ENCODE measurements around the gene ADAM22. TPM values are rescaled to one million over a fixed set of nuclear protein-coding genes. Genes with fewer than 3 reads are reported as not detected.
A peak's percentile ranks its signal among the peaks of the same experiment; 100 is the strongest.

Gene ADAM22
- polyA plus RNA-seq, 1 of the 3 experiments (the other 2 are of a cell fraction) = 3.0 TPM

DNA sequence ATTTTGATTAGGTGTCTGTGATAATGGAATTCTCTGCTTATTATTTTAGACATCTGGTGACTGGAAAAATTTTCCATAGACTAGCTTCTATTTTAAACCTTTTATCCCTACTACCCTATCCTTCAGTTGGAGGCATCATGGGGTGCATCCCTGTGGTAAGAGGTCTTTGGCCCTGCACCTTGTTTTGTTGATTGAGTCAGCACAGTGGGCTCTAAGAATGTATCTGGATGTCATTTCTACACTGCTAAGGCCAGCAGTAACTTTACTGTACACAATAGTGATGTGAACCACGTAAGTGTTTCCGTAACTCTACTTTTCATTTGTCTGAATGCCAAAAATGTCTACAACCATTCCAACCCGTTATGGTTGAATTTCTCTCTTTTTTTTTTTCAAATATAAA lies 75.6 kb downstream of the ADAM22 start:
- Histone ChIP-seq H3K9me2 (no peaks in the 10 kb centered on the region), H3K9me3 (no peaks in the 10 kb centered on the region), H3K27ac (ENCODE audit: low read depth in 2 of 2, low read length in 1 of 2) (peak overlapping the region in 1 of 2 experiments; percentile 24; a peak in 1 of 4 replicates), H2AFZ (ENCODE audit: low read depth) (no peak overlapping the region), H4K20me1 (ENCODE audit: insufficient read depth) (no peaks in the 10 kb centered on the region), H3K4me1 (ENCODE audit: control insufficient read depth in 1 of 2, insufficient read depth in 2 of 2, low read depth in 1 of 2, low read length in 1 of 2) (peaks cover 0 to 8% of the 10 kb centered on the region in 2 experiments; a peak in 2 of 4 replicates), H3F3A (replicated peaks; ENCODE audit: insufficient read depth) (no peaks in the 10 kb centered on the region), H3K27me3 (ENCODE audit: insufficient read depth) (no peaks in the 10 kb centered on the region), H3K4me2 (no peak overlapping the region), H3K79me2 (ENCODE audit: insufficient read depth) (no peaks in the 10 kb centered on the region), H3K9ac (no peak overlapping the region), H3K4me3 (ENCODE audit: low read depth in 2 of 2, low read length in 1 of 2) (no peak overlapping the region), H3K36me3 (replicated peaks in 1 of 2; ENCODE audit: control insufficient read depth in 1 of 2, insufficient read depth in 2 of 2, low read length in 1 of 2) (no peaks in the 10 kb centered on the region)
- ChIA-PET POLR2A (no interaction called here), CTCF (interaction anchor here (0.6 to 1.2 kb wide), 3 partner anchors 9 to 792 kb away, joined by 3 read pairs; no protein-coding TSS in a partner anchor)
- no peak for TF ChIP-seq TAF1 (IDR thresholded peaks at IDR 0.05; ENCODE audit: borderline replicate concordance, low read depth, low read length)
- TF ChIP-seq POLR2AphosphoS5 (IDR thresholded peaks at IDR 0.05; ENCODE audit: low read depth, low read length) = no peak
- no peak for TF ChIP-seq RAD21 (IDR thresholded peaks at IDR 0.05; ENCODE audit: low read length)
- no peak for TF ChIP-seq NFIC (IDR thresholded peaks at IDR 0.05; ENCODE audit: borderline replicate concordance)
- TF ChIP-seq ZBTB33 (IDR thresholded peaks at IDR 0.05; ENCODE audit: borderline replicate concordance, low read depth) = no peak
- DNase-seq = no peak
- WGBS (ENCODE audit: low lambda C conversion rate) = 83% methylated on average over 3 of the region's 3 CpGs

GRCh38 chr7:88012086-88012485 lies 78.0 kb downstream of the ADAM22 start:
- H3K79me2 ChIP-seq (ENCODE audit: insufficient read depth) = no peaks in the 10 kb centered on the region
- no peak for DNase-seq
- H3F3A ChIP-seq (replicated peaks; ENCODE audit: insufficient read depth) = no peaks in the 10 kb centered on the region
- H3K36me3 ChIP-seq (replicated peaks in 1 of 2; ENCODE audit: control insufficient read depth in 1 of 2, insufficient read depth in 2 of 2, low read length in 1 of 2) = no peaks in the 10 kb centered on the region
- H3K9me2 ChIP-seq = no peaks in the 10 kb centered on the region
- no peaks in the 10 kb centered on the region for H3K9me3 ChIP-seq
- peaks cover 0 to 16% of the 10 kb centered on the region in 2 experiments; a peak in 2 of 4 replicates for H3K4me1 ChIP-seq (ENCODE audit: control insufficient read depth in 1 of 2, insufficient read depth in 2 of 2, low read depth in 1 of 2, low read length in 1 of 2)
- 0 out of 4 replicates have a peak overlapping the region, but pooled peaks of 1 of the 2 experiments have one; percentile 9 for H3K4me3 ChIP-seq (ENCODE audit: low read depth in 2 of 2, low read length in 1 of 2)
- peak overlapping the region in 1 of 2 experiments; percentile 54; a peak in 1 of 4 replicates for H3K27ac ChIP-seq (ENCODE audit: low read depth in 2 of 2, low read length in 1 of 2)
- no peak overlapping the region for H3K4me2 ChIP-seq
- no peak overlapping the region for H3K9ac ChIP-seq
- no peaks in the 10 kb centered on the region for H4K20me1 ChIP-seq (ENCODE audit: insufficient read depth)
- ChIA-PET CTCF (interaction anchor here (0.7 to 1.2 kb wide), 3 partner anchors 15 to 125 kb away, joined by 3 to 4 read pairs (median 4); no protein-coding TSS in a partner anchor), POLR2A (no interaction called here)
- H3K27me3 ChIP-seq (ENCODE audit: insufficient read depth) = no peaks in the 10 kb centered on the region
- no peak overlapping the region for H2AFZ ChIP-seq (ENCODE audit: low read depth)
- TF ChIP-seq MEF2A (IDR thresholded peaks at IDR 0.05; ENCODE audit: borderline replicate concordance, low read depth) (no peak), EP300 (IDR thresholded peaks at IDR 0.05; ENCODE audit: borderline replicate concordance in 1 of 2, low read depth in 1 of 2, low read length in 1 of 2) (no peak), CHD2 (IDR thresholded peaks at IDR 0.05; ENCODE audit: low read length, partially characterized antibody) (no peak), RXRA (IDR thresholded peaks at IDR 0.05; ENCODE audit: borderline replicate concordance, low read depth) (no peak), JUND (IDR thresholded peaks at IDR 0.05) (no peak), FOXJ3 (CRISPR knock-in tag; IDR thresholded peaks at IDR 0.05) (no peak), RCOR1 (IDR thresholded peaks at IDR 0.05; ENCODE audit: low read length) (no peak), FOSL2 (IDR thresholded peaks at IDR 0.05; ENCODE audit: borderline replicate concordance, low read depth) (no peak), ELF1 (IDR thresholded peaks at IDR 0.05) (no peak), USF1 (IDR thresholded peaks at IDR 0.05; ENCODE audit: borderline replicate concordance, low read depth) (no peak), SIN3A (IDR thresholded peaks at IDR 0.05; ENCODE audit: borderline replicate concordance, low read depth, low read length) (no peak), USF2 (IDR thresholded peaks at IDR 0.05; ENCODE audit: borderline replicate concordance, low read depth, low read length) (no peak), RFX5 (IDR thresholded peaks at IDR 0.05; ENCODE audit: low read length) (no peak), RAD21 (IDR thresholded peaks at IDR 0.05; ENCODE audit: low read length) (no peak), YY1 (IDR thresholded peaks at IDR 0.05; ENCODE audit: low read depth) (no peak), NFIC (IDR thresholded peaks at IDR 0.05; ENCODE audit: borderline replicate concordance) (no peak), NRF1 (IDR thresholded peaks at IDR 0.05; ENCODE audit: low read depth, low read length) (no peak)
- TF ChIP-seq, protein P1, sequence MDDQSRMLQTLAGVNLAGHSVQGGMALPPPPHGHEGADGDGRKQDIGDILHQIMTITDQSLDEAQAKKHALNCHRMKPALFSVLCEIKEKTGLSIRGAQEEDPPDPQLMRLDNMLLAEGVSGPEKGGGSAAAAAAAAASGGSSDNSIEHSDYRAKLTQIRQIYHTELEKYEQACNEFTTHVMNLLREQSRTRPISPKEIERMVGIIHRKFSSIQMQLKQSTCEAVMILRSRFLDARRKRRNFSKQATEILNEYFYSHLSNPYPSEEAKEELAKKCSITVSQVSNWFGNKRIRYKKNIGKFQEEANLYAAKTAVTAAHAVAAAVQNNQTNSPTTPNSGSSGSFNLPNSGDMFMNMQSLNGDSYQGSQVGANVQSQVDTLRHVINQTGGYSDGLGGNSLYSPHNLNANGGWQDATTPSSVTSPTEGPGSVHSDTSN (IDR thresholded peaks at IDR 0.05) = no peak

Measured in SK-N-SH (cell line).